ENCODE measurements around the gene FAM117A.

- no peak for TF ChIP-seq CTCF (IDR thresholded peaks at IDR 0.05)
- TF ChIP-seq POLR2AphosphoS5 (IDR thresholded peaks at IDR 0.05), result no peak
These were observed 12.8 kb upstream of the FAM117A start for GRCh38 chr17:49776551-49777300.
